ENCODE data around the gene GMCL2.

The GMCL2 gene

GRCh38 chr5:178201927-178202235, 14.7 kb upstream of the GMCL2 start:
- Histone ChIP-seq H3K9me3 (ENCODE audit: control insufficient read depth, insufficient read depth, low read depth, low read length) (no peaks in the 10 kb centered on the region), H3K36me3 (ENCODE audit: control insufficient read depth in 2 of 2, insufficient read depth in 1 of 2, low read length in 2 of 2) (peaks cover 6 to 17% of the 10 kb centered on the region in 2 experiments; a peak in 2 of 3 replicates), H3K27ac (ENCODE audit: extremely low read depth, low read depth, low read length) (no peak overlapping the region), H3K4me3 (ENCODE audit: low read depth, low read length) (no peak overlapping the region), H3K4me1 (ENCODE audit: control insufficient read depth, insufficient read depth, low read length) (peaks cover under 1% of the 10 kb centered on the region; the same call in 1 of the 2 replicates)
- no peak for TF ChIP-seq ZNF521 (tag by site-specific recombination; IDR thresholded peaks at IDR 0.05)
- peak; percentile 73 for TF ChIP-seq ZNF600 (tag by site-specific recombination; IDR thresholded peaks at IDR 0.05)
- ChIA-PET POLR2A (no interaction called here), CTCF (interaction anchor here (0.6 to 1.9 kb wide), 2 partner anchors 26 to 126 kb away, joined by 3 to 5 read pairs; no protein-coding TSS in a partner anchor)

- ChIA-PET CTCF (interaction anchor here (0.6 to 1.9 kb wide), 2 partner anchors 25 to 126 kb away, joined by 3 to 5 read pairs; no protein-coding TSS in a partner anchor), POLR2A (interaction anchor here (1.2 kb wide), 1 partner anchor 48 kb away, joined by 4 read pairs; the partner anchor contains the start of gene NHP2)
- no peak overlapping the region for H3K4me3 ChIP-seq (ENCODE audit: low read depth, low read length)
- H3K4me1 ChIP-seq (ENCODE audit: control insufficient read depth, insufficient read depth, low read length), result no peaks in the 10 kb centered on the region
- no peak overlapping the region for H3K27ac ChIP-seq (ENCODE audit: extremely low read depth, low read depth, low read length)
- peaks cover 6 to 12% of the 10 kb centered on the region in 2 experiments; a peak in 2 of 3 replicates for H3K36me3 ChIP-seq (ENCODE audit: control insufficient read depth in 2 of 2, insufficient read depth in 1 of 2, low read length in 2 of 2)
- TF ChIP-seq REST (tag by site-specific recombination; IDR thresholded peaks at IDR 0.05) (peak; percentile 83), HOXD13 (CRISPR knock-in tag; IDR thresholded peaks at IDR 0.05; ENCODE audit: borderline replicate concordance) (no peak), ZNF292 (tag by site-specific recombination; IDR thresholded peaks at IDR 0.05; ENCODE audit: borderline replicate concordance, low read depth) (no peak), SALL2 (tag by site-specific recombination; IDR thresholded peaks at IDR 0.05; ENCODE audit: borderline replicate concordance) (no peak)
- H3K9me3 ChIP-seq (ENCODE audit: control insufficient read depth, insufficient read depth, low read depth, low read length), result no peaks in the 10 kb centered on the region
Measured at GRCh38 chr5:178201221-178201926, 14.2 kb upstream of the GMCL2 start.

GRCh38 chr5:178199581-178200434, 12.6 kb upstream of the GMCL2 start:
- POLR2A ChIA-PET, result interaction anchor here (1.1 kb wide), 1 partner anchor 84 kb away, joined by 4 read pairs; no protein-coding TSS in a partner anchor
- CTCF ChIA-PET, result no interaction called here

More at GRCh38 chr5:178199581-178200434, 12.6 kb upstream of the GMCL2 start:
- peak; percentile 68 for TF ChIP-seq REST (tag by site-specific recombination; IDR thresholded peaks at IDR 0.05)
- TF ChIP-seq ZNF510 (tag by site-specific recombination; IDR thresholded peaks at IDR 0.05; ENCODE audit: insufficient replicate concordance), result no peak
- TF ChIP-seq ZIC2 (tag by site-specific recombination; IDR thresholded peaks at IDR 0.05), result peak; percentile 50
- TF ChIP-seq PRDM1 (tag by site-specific recombination; IDR thresholded peaks at IDR 0.05), result peak; percentile 73
- TF ChIP-seq ZNF48 (tag by site-specific recombination; IDR thresholded peaks at IDR 0.05), result no peak
- Histone ChIP-seq H3K36me3 (ENCODE audit: control insufficient read depth in 2 of 2, insufficient read depth in 1 of 2, low read length in 2 of 2) (no peaks in the 10 kb centered on the region), H3K4me3 (ENCODE audit: low read depth, low read length) (no peak overlapping the region), H3K9me3 (ENCODE audit: control insufficient read depth, insufficient read depth, low read depth, low read length) (no peaks in the 10 kb centered on the region), H3K27ac (ENCODE audit: extremely low read depth, low read depth, low read length) (no peak overlapping the region), H3K4me1 (ENCODE audit: control insufficient read depth, insufficient read depth, low read length) (no peaks in the 10 kb centered on the region)
